NCI-H82 treated with DMSO at 0.1 percent for 48 hours (cell line): ENCODE results near the gene OR8G1.
A peak's percentile ranks its signal among the peaks of the same experiment; 100 is the strongest.
"Not testable (repeated sequence)": the region's sequence is repeated elsewhere in the genome, so short reads cannot be mapped to it uniquely, and the experiment has no call there.

Source experiments
- DNase-seq: peaks from one replicate; lab custom pipeline; 2025; ENCODE audit not compliant: unreplicated experiment; lab: John Stamatoyannopoulos, UW

The OR8G1 gene

GRCh38 chr11:124233376-124233775 is 7.5 kb upstream of the OR8G1 start:
- no peak for DNase-seq

GRCh38 chr11:124238512-124238911 is 2.4 kb upstream of the OR8G1 start:
- no peak for DNase-seq

GRCh38 chr11:124249869-124250268 is 9.0 kb downstream of the OR8G1 start:
- DNase-seq, result not testable (repeated sequence)

GRCh38 chr11:124256076-124256475 is 15.2 kb downstream of the OR8G1 start, which contains the start of gene OR8G5:
TSS of gene OR8G5 (plus strand) at chr11:124256376. CDS start at chr11:124264932, 8,556 bp downstream.
- DNase-seq, result no peak

GRCh38 chr11:124265041-124265440 is 24.1 kb downstream of the OR8G1 start:
- DNase-seq, result not testable (repeated sequence)

- peak; percentile 62 for DNase-seq
Measured at GRCh38 chr11:124270886-124271285, 30.0 kb downstream of the OR8G1 start.

GRCh38 chr11:124274000-124274399 is 33.1 kb downstream of the OR8G1 start:
- DNase-seq, result no peak

- DNase-seq, result no peak
Measured at GRCh38 chr11:124276081-124276480, 35.2 kb downstream of the OR8G1 start.

- no peak for DNase-seq
Measured at GRCh38 chr11:124277207-124277606, 36.3 kb downstream of the OR8G1 start.

- no peak for DNase-seq
Measured at GRCh38 chr11:124277804-124278203, 36.9 kb downstream of the OR8G1 start.

GRCh38 chr11:124278261-124278660 is 37.4 kb downstream of the OR8G1 start:
- no peak for DNase-seq

GRCh38 chr11:124285610-124286344 is 44.9 kb downstream of the OR8G1 start:
- no peak for DNase-seq

- no peak for DNase-seq
Measured at GRCh38 chr11:124294687-124295086, 53.8 kb downstream of the OR8G1 start.

- no peak for DNase-seq
Measured at GRCh38 chr11:124296016-124296415, 55.1 kb downstream of the OR8G1 start.

GRCh38 chr11:124297921-124298320 is 57.0 kb downstream of the OR8G1 start:
- no peak for DNase-seq

GRCh38 chr11:124301548-124301947 is 60.7 kb downstream of the OR8G1 start:
- no peak for DNase-seq

- DNase-seq, result no peak
Measured at GRCh38 chr11:124302347-124303125, 61.6 kb downstream of the OR8G1 start.
